Fibroblast of villous mesenchyme (primary cell): ENCODE measurements around the gene CA6. TPM values are rescaled to one million over a fixed set of nuclear protein-coding genes. Genes with fewer than 3 reads are reported as not detected.

Experiments used
- DNase-seq: peaks from one replicate; pipeline ENCODE4 v3.0.0-alpha.2; 2010; ENCODE audit warnings: low read depth
- H3K4me3 ChIP-seq: 2 replicates; pipeline ENCODE4 v1.5.1; 2011; ENCODE audit warnings: low read depth, mild to moderate bottlenecking, low read length
- total RNA-seq: library from RNA; depleted of rRNA; stranded (reverse); fragments of >200 nt; gene quantifications from 2 replicates; pipeline ENCODE4 v1.2.3, GENCODE V29; 2012
- TF ChIP-seq, protein P1 (sequence below): IDR thresholded peaks from 2 replicates; pipeline ENCODE4 v1.5.1; 2012; ENCODE audit warnings: low read depth, mild to moderate bottlenecking, low read length; ENCODE audit not compliant: insufficient read depth

Gene CA6
- total RNA-seq, 1 donor, result not detected

DNA sequence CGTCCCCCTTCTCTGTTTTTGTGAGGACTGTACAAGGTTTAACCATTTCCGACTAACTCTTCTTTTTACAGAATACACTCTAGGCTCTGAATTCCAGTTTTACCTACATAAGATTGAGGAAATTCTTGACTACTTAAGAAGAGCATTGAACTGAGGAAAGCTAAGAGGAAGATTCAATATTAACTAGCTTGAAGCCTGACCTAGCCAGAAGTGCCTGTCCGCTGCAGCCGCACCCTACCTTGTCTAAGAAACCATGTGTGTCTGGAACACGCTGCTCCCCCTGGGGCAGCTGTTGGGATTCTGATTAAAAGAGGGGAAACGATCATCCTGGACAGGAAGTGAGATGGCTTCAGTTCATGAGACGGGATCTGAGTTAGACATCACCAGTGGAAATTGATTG, 28.9 kb downstream of the CA6 start:
- TF ChIP-seq, protein P1, sequence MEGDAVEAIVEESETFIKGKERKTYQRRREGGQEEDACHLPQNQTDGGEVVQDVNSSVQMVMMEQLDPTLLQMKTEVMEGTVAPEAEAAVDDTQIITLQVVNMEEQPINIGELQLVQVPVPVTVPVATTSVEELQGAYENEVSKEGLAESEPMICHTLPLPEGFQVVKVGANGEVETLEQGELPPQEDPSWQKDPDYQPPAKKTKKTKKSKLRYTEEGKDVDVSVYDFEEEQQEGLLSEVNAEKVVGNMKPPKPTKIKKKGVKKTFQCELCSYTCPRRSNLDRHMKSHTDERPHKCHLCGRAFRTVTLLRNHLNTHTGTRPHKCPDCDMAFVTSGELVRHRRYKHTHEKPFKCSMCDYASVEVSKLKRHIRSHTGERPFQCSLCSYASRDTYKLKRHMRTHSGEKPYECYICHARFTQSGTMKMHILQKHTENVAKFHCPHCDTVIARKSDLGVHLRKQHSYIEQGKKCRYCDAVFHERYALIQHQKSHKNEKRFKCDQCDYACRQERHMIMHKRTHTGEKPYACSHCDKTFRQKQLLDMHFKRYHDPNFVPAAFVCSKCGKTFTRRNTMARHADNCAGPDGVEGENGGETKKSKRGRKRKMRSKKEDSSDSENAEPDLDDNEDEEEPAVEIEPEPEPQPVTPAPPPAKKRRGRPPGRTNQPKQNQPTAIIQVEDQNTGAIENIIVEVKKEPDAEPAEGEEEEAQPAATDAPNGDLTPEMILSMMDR, result no peak
- H3K4me3 ChIP-seq, result no peak overlapping the region
- DNase-seq, result no peak

DNA sequence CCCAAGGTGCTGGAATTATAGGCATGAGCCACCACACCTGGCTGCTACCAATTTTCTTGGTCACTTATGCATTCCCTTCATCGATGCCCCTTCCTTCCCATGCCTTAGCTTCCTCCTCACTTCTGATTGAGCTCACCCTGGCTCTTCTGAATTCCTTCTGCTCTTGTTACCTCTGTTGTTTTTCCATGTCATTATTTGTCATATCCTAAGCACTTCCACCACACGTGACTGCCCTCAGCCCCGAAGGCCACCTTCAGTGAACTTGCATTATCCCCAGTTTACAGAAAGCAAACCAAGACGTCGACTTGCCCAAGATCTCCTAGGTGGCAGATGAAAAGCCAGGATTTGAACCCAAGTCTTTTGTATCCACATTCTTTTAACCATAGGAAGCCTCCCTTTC, 30.7 kb downstream of the CA6 start:
- no peak for DNase-seq
- TF ChIP-seq, protein P1, result no peak
- H3K4me3 ChIP-seq, result no peak overlapping the region

DNA sequence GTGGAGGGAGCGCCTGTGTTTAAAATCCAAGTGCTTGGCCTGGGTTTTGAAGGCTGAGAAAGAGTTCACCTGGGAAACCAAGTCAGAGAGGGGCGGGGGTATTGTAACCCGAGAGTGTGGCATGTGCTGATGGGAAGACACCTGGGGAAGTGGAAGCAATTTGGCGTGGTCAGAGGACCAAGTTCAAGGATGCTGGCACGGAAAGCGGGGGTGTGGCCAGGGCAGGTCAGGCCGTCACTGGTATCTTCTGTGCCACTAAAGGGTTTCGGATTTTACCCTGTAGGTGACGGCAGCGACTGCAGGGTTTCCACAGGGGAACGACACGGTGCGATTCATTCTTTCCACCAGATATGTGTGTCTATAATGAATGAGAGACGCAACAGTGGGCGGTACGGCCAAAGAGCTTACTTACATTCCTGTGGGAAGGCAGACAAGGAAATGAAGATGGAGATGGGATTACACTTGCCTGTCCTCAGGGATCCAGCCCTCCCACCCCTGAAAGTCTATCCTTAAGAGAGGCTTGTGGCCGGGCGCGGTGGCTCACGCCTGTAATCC, 31.3 kb downstream of the CA6 start:
- DNase-seq, result no peak
- no peak overlapping the region for H3K4me3 ChIP-seq
- TF ChIP-seq, protein P1, result no peak

DNA sequence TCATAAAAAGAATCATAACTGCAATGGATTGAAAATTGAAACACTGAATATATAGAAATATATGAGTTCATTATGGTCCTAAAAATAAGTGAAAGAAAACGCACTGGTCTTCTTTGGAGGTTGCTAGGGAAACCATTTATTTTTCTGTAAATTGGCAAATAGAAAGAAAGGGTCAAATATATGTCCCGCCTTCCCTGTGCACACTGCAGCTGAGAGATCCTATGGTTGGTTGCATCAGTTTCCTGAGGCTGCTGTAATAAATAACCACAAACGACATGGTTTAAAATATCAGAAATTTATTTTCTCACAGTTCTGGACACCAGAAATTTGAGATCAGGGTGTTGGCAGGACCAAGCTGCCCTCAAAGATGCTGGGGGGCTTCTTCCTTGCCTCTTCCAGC, 35.0 kb downstream of the CA6 start:
- TF ChIP-seq, protein P1, result no peak
- no peak overlapping the region for H3K4me3 ChIP-seq
- no peak for DNase-seq

DNA sequence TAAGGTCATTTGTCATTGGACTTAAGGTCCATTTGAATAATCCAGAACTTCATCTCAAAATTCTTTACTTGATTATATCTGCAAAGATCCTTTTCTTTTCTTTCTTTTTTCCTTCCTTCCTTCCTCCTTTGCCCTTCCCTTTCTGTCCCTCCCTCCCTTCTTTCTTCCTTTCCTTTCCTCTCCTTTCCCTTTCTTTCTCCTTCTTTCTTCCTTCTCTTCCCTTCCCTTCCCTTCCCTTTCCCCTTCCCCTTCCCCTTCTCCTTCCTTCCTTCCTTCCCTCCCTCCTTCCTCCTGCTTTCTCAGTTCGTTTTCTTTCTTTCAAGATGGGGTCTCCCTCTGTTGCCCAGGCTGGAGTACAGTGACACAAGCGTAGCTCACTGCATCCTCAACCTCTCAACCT, 35.5 kb downstream of the CA6 start:
- TF ChIP-seq, protein P1, result no peak
- no peak overlapping the region for H3K4me3 ChIP-seq
- no peak for DNase-seq

DNA sequence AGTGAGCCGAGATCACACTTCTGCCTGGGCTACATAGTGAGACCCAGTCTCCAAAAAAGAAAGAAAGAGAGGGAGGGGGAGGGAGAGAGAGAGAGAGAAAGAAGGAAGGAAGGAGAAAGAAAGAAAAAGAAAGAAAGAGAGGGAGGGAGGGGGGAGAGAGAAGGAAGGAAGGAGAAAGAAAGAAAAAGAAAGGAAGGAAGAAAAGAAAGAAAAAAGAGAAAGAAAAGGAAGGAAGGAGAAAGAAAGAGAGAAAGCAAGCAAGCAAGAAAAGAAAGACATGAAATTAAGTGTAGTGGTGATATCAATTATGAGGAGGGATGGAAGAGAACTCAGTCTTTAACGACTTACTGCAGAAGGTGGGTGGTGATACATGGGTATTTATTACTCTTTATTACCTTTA, 38.5 kb downstream of the CA6 start:
- TF ChIP-seq, protein P1, result no peak
- no peak for DNase-seq
- no peak overlapping the region for H3K4me3 ChIP-seq

DNA sequence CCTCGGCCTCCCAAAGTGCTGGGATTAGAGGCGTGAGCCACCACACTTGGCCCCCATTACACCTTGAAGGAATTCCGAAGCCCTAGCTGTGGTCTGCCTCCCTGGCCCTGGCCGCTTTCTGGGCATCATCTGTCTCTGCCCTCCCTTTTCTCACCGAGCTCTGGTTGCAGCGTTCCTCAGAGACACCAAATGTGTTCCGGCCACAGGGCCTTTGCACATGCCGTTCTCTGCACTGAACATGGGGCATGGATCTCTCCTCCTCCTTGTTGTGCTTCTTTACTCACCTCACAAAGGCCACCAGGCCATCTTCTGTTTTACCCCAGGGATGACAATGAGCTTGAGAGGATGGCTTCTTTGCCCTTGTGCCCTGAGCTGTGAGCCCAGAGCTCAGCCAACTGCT, 39.3 kb downstream of the CA6 start:
- DNase-seq, result no peak
- no peak overlapping the region for H3K4me3 ChIP-seq
- TF ChIP-seq, protein P1, result no peak
